OCI-LY3 (cell line): ENCODE measurements around the gene ZNF582.

ENCODE experiments used
- EZH2phosphoT487 ChIP-seq: fragments of 200-600 bp; shearing (Covaris generic); IDR thresholded peaks from 2 replicates; pipeline ENCODE4 v1.6.1; 2018; ENCODE audit warnings: antibody characterized with exemption, mixed run types, low read depth
- TF ChIP-seq, protein P1 (sequence below): fragments of 200-600, 300-600 bp; sonication (generic); IDR thresholded peaks from 2 replicates; pipeline ENCODE4 v1.5.1; 2014; ENCODE audit warnings: antibody characterized with exemption, low read length, low read depth

DNA sequence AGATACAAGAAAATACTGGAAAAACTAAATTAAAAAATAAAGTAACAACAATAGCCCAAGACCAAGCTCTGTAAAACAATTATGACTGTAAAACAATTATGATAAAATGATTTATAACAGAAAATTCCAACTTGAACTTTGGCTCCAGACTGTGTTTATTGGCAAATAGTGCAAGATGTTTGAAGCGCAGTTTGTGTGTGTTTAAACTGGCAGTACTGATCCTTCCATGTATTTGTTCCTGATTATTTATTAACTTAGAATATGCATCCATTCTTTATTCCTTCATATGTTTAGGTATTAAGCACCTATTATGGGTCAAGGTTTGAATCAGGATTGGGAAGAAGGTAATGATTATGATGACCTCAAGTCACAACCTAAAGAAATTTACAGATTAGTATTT, 37.8 kb downstream of the ZNF582 start:
- TF ChIP-seq, protein P1, sequence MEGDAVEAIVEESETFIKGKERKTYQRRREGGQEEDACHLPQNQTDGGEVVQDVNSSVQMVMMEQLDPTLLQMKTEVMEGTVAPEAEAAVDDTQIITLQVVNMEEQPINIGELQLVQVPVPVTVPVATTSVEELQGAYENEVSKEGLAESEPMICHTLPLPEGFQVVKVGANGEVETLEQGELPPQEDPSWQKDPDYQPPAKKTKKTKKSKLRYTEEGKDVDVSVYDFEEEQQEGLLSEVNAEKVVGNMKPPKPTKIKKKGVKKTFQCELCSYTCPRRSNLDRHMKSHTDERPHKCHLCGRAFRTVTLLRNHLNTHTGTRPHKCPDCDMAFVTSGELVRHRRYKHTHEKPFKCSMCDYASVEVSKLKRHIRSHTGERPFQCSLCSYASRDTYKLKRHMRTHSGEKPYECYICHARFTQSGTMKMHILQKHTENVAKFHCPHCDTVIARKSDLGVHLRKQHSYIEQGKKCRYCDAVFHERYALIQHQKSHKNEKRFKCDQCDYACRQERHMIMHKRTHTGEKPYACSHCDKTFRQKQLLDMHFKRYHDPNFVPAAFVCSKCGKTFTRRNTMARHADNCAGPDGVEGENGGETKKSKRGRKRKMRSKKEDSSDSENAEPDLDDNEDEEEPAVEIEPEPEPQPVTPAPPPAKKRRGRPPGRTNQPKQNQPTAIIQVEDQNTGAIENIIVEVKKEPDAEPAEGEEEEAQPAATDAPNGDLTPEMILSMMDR: no peak
- TF ChIP-seq EZH2phosphoT487: no peak
